Measurements from ENCODE around the gene LTO1. TPM values are rescaled to one million over a fixed set of nuclear protein-coding genes. Genes with fewer than 3 reads are reported as not detected.

LTO1 gene
- total and polyA plus RNA-seq, 2 experiments from 2014 or later = 20.1 to 23.3 TPM

DNA sequence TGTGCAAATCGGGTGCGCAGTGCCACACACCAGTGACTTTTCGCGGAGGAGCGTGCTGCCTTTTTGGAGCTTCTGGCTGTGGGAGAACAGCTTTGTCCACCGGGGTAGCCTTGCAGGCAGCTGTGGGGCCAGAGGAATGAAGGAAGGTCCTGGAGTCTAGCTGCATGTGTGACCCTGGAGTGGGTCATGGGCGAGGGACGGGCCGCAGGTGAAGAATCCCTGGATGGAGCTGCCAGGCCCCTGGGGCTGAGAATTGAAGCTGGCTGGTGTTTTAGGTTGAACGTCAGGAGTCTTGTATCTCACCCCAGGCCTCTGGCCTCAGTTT is 25.6 kb downstream of the LTO1 start:
- 0 out of 2 replicates have a peak, but pooled peaks cover 3% of the 10 kb centered on the region for H3K79me2 ChIP-seq (replicated peaks; ENCODE audit: insufficient read depth)
- H3K36me3 ChIP-seq (ENCODE audit: insufficient read depth) = peaks cover 18% of the 10 kb centered on the region
- no peak overlapping the region for H2AFZ ChIP-seq
- H3K4me1 Mint-ChIP-seq = peaks cover 2% of the 10 kb centered on the region
- H3K4me1 ChIP-seq (ENCODE audit: insufficient read depth) = no peaks in the 10 kb centered on the region
- H4K20me1 ChIP-seq (replicated peaks; ENCODE audit: insufficient read depth) = peaks cover 7% of the 10 kb centered on the region
- H3K27me3 ChIP-seq (ENCODE audit: insufficient read depth) = no peaks in the 10 kb centered on the region
- H3K4me3 Mint-ChIP-seq = no peak overlapping the region; the same call in 2 of the 3 replicates
- peaks cover 81% of the 10 kb centered on the region for H3K36me3 Mint-ChIP-seq (ENCODE audit: low read depth)
- H3K27ac Mint-ChIP-seq = no peak overlapping the region
- peaks cover 15% of the 10 kb centered on the region for H3K27me3 Mint-ChIP-seq (ENCODE audit: insufficient read depth, low read depth, poor library complexity)
- H3F3A ChIP-seq (replicated peaks; ENCODE audit: low read depth) = 0 out of 2 replicates have a peak, but pooled peaks cover 4% of the 10 kb centered on the region
- H3K9me3 Mint-ChIP-seq = no peaks in the 10 kb centered on the region; the same call in 2 of the 3 replicates
- no peak overlapping the region for H3K27ac ChIP-seq (ENCODE audit: low read depth)
- TF ChIP-seq POLR2AphosphoS5 (IDR thresholded peaks at IDR 0.05; ENCODE audit: low read depth) (no peak), REST (IDR thresholded peaks at IDR 0.05; ENCODE audit: unreplicated experiment) (no peak), EZH2phosphoT487 (IDR thresholded peaks at IDR 0.05; ENCODE audit: unreplicated experiment) (no peak), EZH2 (IDR thresholded peaks at IDR 0.05; ENCODE audit: low read depth, unreplicated experiment) (no peak), ZNF114 (CRISPR knock-in tag; IDR thresholded peaks at IDR 0.05) (no peak), CREB1 (CRISPR knock-in tag; IDR thresholded peaks at IDR 0.05; ENCODE audit: low read depth) (no peak), STAT1 (IDR thresholded peaks at IDR 0.05; ENCODE audit: unreplicated experiment) (no peak), NANOG (IDR thresholded peaks at IDR 0.05; ENCODE audit: borderline replicate concordance) (no peak), ZNF331 (CRISPR knock-in tag; IDR thresholded peaks at IDR 0.05; ENCODE audit: low read depth) (no peak), JUNB (IDR thresholded peaks at IDR 0.05; ENCODE audit: unreplicated experiment) (no peak)
- TF ChIP-seq, protein P1, sequence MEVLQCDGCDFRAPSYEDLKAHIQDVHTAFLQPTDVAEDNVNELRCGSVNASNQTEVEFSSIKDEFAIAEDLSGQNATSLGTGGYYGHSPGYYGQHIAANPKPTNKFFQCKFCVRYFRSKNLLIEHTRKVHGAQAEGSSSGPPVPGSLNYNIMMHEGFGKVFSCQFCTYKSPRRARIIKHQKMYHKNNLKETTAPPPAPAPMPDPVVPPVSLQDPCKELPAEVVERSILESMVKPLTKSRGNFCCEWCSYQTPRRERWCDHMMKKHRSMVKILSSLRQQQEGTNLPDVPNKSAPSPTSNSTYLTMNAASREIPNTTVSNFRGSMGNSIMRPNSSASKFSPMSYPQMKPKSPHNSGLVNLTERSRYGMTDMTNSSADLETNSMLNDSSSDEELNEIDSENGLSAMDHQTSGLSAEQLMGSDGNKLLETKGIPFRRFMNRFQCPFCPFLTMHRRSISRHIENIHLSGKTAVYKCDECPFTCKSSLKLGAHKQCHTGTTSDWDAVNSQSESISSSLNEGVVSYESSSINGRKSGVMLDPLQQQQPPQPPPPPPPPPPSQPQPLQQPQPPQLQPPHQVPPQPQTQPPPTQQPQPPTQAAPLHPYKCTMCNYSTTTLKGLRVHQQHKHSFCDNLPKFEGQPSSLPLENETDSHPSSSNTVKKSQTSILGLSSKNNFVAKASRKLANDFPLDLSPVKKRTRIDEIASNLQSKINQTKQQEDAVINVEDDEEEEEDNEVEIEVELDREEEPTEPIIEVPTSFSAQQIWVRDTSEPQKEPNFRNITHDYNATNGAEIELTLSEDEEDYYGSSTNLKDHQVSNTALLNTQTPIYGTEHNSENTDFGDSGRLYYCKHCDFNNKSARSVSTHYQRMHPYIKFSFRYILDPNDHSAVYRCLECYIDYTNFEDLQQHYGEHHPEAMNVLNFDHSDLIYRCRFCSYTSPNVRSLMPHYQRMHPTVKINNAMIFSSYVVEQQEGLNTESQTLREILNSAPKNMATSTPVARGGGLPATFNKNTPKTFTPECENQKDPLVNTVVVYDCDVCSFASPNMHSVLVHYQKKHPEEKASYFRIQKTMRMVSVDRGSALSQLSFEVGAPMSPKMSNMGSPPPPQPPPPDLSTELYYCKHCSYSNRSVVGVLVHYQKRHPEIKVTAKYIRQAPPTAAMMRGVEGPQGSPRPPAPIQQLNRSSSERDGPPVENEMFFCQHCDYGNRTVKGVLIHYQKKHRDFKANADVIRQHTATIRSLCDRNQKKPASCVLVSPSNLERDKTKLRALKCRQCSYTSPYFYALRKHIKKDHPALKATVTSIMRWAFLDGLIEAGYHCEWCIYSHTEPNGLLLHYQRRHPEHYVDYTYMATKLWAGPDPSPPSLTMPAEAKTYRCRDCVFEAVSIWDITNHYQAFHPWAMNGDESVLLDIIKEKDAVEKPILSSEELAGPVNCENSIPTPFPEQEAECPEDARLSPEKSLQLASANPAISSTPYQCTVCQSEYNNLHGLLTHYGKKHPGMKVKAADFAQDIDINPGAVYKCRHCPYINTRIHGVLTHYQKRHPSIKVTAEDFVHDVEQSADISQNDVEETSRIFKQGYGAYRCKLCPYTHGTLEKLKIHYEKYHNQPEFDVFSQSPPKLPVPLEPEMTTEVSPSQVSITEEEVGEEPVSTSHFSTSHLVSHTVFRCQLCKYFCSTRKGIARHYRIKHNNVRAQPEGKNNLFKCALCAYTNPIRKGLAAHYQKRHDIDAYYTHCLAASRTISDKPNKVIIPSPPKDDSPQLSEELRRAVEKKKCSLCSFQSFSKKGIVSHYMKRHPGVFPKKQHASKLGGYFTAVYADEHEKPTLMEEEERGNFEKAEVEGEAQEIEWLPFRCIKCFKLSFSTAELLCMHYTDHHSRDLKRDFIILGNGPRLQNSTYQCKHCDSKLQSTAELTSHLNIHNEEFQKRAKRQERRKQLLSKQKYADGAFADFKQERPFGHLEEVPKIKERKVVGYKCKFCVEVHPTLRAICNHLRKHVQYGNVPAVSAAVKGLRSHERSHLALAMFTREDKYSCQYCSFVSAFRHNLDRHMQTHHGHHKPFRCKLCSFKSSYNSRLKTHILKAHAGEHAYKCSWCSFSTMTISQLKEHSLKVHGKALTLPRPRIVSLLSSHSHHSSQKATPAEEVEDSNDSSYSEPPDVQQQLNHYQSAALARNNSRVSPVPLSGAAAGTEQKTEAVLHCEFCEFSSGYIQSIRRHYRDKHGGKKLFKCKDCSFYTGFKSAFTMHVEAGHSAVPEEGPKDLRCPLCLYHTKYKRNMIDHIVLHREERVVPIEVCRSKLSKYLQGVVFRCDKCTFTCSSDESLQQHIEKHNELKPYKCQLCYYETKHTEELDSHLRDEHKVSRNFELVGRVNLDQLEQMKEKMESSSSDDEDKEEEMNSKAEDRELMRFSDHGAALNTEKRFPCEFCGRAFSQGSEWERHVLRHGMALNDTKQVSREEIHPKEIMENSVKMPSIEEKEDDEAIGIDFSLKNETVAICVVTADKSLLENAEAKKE (CRISPR knock-in tag; IDR thresholded peaks at IDR 0.05) = no peak
- TF ChIP-seq, protein P2, sequence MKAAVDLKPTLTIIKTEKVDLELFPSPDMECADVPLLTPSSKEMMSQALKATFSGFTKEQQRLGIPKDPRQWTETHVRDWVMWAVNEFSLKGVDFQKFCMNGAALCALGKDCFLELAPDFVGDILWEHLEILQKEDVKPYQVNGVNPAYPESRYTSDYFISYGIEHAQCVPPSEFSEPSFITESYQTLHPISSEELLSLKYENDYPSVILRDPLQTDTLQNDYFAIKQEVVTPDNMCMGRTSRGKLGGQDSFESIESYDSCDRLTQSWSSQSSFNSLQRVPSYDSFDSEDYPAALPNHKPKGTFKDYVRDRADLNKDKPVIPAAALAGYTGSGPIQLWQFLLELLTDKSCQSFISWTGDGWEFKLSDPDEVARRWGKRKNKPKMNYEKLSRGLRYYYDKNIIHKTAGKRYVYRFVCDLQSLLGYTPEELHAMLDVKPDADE (IDR thresholded peaks at IDR 0.05) = no peak
- TF ChIP-seq, protein P3, sequence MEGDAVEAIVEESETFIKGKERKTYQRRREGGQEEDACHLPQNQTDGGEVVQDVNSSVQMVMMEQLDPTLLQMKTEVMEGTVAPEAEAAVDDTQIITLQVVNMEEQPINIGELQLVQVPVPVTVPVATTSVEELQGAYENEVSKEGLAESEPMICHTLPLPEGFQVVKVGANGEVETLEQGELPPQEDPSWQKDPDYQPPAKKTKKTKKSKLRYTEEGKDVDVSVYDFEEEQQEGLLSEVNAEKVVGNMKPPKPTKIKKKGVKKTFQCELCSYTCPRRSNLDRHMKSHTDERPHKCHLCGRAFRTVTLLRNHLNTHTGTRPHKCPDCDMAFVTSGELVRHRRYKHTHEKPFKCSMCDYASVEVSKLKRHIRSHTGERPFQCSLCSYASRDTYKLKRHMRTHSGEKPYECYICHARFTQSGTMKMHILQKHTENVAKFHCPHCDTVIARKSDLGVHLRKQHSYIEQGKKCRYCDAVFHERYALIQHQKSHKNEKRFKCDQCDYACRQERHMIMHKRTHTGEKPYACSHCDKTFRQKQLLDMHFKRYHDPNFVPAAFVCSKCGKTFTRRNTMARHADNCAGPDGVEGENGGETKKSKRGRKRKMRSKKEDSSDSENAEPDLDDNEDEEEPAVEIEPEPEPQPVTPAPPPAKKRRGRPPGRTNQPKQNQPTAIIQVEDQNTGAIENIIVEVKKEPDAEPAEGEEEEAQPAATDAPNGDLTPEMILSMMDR (conservative IDR thresholded peaks at IDR 0.05; ENCODE audit: low read depth in 2 of 2) = no peak
- no peak overlapping the region for H3K4me2 ChIP-seq
- no peak overlapping the region for H3K4me3 ChIP-seq
- H3K9me2 ChIP-seq (ENCODE audit: insufficient read depth) = no peaks in the 10 kb centered on the region
- DNase-seq (ENCODE audit: low spot score) (no peak), ATAC-seq (no peak)

Measured in GM23338 (cell line).